Medulla oblongata (tissue), 1 donor: Measurements from ENCODE around the gene MLH1.

Experiments
- DNase-seq: peaks from one replicate; pipeline ENCODE4 v3.0.0-alpha.2; 2015; ENCODE audit errors: extremely low spot score

The MLH1 gene

GRCh38 chr3:37094636-37095035, 101.3 kb downstream of the MLH1 start:
- DNase-seq = no peak

DNA sequence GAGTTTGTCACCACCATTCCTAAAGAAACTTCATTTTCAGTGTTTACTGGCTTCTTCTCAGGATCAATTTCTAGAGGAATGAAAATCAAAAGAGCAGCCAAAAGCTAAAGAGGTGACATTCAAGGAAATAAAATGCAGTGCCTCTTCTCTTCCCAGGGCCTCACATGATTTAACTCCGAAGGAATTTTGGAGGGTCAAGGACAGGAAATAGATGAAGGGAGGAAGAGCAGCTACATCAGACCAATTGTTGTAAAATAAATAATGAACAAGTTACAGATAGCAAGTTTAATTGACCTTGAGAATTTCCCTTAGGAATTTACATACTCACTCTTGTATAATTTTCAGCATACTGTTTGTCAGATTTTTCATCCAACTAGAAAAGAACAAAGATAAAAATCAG, 103.0 kb downstream of the MLH1 start:
- no peak for DNase-seq

DNA sequence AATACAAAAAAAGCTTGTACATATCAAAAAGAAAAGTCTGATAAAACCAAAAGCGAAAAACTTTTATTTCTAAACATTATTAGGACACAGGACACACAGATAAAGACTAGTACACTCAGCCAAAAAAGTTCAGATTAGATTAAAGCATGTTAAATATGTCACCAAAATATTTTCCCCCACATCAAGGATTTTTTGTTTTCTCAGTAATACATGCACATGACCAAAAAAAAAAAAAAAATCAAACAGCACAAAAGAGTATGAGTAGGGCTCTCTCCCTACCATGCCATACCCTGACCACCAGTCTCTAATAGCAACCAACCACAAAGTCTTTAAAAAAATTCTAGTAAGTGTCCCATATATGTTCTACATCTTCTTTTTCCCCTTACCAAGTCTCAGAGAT, 103.7 kb downstream of the MLH1 start:
- DNase-seq = no peak

GRCh38 chr3:37097776-37098175, 104.5 kb downstream of the MLH1 start:
- DNase-seq = no peak

DNA sequence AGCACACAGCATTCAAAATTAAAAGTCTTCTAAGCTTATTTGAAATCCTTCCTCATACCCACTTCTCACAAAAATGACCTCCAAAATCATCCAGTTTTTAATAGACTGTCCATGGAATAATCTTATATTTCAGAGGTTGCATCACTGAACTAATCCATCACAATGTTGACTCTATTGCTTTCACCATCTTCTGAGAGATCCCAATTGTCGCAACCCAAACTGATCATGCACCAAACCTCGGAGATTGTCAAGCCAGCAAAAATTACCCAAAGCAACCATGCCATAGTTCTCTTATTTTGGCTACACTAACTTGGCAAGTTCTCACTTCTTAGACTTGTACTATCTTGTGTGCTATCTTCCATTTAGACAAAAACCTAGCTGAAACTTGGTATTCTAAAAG, 105.6 kb downstream of the MLH1 start:
- no peak for DNase-seq

DNA sequence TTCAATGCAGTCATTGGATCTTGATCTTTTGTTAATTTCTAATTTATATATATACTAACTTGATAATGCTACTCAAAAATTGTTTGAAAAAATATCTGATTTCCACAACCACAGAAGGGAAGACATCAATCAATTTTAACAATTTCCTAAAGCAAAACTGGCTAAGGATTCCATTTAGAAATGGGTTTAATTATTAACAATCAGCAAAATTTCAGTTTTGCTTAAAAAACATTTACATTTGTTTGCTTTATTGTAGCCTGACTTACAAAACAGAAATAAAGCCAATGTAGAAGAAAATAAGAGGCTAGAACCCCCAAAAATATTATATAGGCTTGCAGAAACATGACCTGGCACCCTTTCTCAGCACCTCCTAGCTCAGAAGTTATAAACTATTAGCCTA, 106.2 kb downstream of the MLH1 start:
- no peak for DNase-seq

DNA sequence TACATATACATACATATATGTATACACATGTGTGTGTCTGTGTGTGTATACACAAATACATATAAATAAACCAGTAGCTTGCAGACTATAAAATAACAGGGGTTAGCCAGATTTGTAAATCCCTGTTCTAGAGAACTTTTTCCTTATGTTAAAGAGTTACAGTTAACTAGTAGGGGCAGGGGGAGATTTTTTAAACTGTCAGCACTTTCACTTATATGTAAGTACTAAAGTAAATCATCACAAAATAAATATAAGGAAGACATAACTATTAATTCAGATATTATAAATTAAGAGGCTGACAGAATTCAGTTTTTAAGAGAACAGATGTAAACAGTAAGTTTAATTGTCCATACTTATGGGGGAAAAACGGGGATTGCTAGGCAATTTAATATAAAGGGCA, 107.1 kb downstream of the MLH1 start:
- no peak for DNase-seq
